ENCODE measurements around the gene ANK2. TPM values are rescaled to one million over a fixed set of nuclear protein-coding genes. Genes with fewer than 3 reads are reported as not detected.

Gene ANK2
- total RNA-seq (under 1 TPM in 4 of 5 donors, not detected in 1; 0.25 to 0.62 (median 0.31) TPM), total RNA-seq (0 to 0.59 (median 0.17) reads per million in 29 experiments)
- total RNA-seq (2013): 0.77 TPM

GRCh38 chr4:113049421-113050370 lies at the start of gene ANK2:
Gene ANK2, plus strand, starts transcription at chr4:113049653. Its CDS starts 76 bp downstream, at chr4:113049729.
- Histone ChIP-seq H3K4me3 (ENCODE audit: control insufficient read depth in 1 of 2, extremely low read depth in 1 of 2, low read length in 1 of 2) (no peak within 1 kb of the TSS), H3K9me3 (no peaks in the 10 kb centered on the region), H3K27me3 (replicated peaks in 1 of 2; ENCODE audit: control insufficient read depth in 2 of 2, extremely low read depth in 1 of 2, insufficient read depth in 2 of 2, low read length in 1 of 2) (peaks cover 0 to 6% of the 10 kb centered on the region in 2 experiments), H3K36me3 (ENCODE audit: control insufficient read depth in 2 of 2, extremely low read depth in 1 of 2, insufficient read depth in 1 of 2, low read length in 1 of 2) (no peaks in the 10 kb centered on the region), H3K27ac (ENCODE audit: low read length) (no peak within 1 kb of the TSS), H3K4me1 (ENCODE audit: control insufficient read depth in 1 of 2, extremely low read depth in 1 of 2, insufficient read depth in 2 of 2, low read length in 2 of 2) (no peaks in the 10 kb centered on the region)
- ATAC-seq (replicated peaks in 1 of 4) (no peak), DNase-seq (no peak)
- no peaks in the 10 kb centered on the region for H3K4me1 Mint-ChIP-seq
- no peaks in the 10 kb centered on the region for H3K36me3 Mint-ChIP-seq
- H3K27ac Mint-ChIP-seq: no peak within 1 kb of the TSS
- ChIA-PET POLR2A (no interaction called here), CTCF (no interaction called here)
- no peak within 1 kb of the TSS for H3K4me3 Mint-ChIP-seq
- WGBS (ENCODE audit: insufficient coverage): 51% methylated on average over 13 of the region's 20 CpGs
- peaks cover 0 to 2% of the 10 kb centered on the region in 2 donors for H3K27me3 Mint-ChIP-seq
- no peaks in the 10 kb centered on the region for H3K9me3 Mint-ChIP-seq

DNA sequence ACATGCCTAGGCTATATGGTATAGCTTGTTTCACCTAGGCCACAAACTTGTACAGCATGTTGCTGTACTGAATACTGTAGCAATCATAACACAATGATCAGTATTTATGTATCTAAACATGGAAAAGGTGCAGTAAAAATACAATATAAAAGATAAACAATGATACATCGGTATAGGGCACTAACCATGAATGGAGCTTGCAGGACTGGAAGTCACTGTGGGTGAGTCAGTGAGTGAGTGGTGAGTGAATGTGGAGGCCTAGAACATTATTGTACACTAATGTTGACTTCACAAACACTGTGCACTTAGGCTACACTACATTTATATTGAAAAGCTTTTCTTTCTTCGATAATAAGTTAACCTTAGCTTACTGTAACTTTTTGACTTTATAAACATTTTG lies 45.6 kb upstream of the ANK2 start:
- no peaks in the 10 kb centered on the region for H3K36me3 ChIP-seq (ENCODE audit: control insufficient read depth in 2 of 2, extremely low read depth in 1 of 2, insufficient read depth in 1 of 2, low read length in 1 of 2)
- Mint-ChIP-seq H3K36me3 (no peaks in the 10 kb centered on the region), H3K27ac (no peak overlapping the region), H3K9me3 (peaks cover 0 to 5% (median 4%) of the 10 kb centered on the region in 3 donors), H3K27me3 (no peaks in the 10 kb centered on the region), H3K4me1 (no peaks in the 10 kb centered on the region), H3K4me3 (no peak overlapping the region)
- no peak for DNase-seq
- ChIA-PET POLR2A (no interaction called here), CTCF (no interaction called here)
- no peak for ATAC-seq (replicated peaks in 1 of 4)
- WGBS (ENCODE audit: insufficient coverage): no CpG with 5 or more reads among the region's 2 CpGs
- no peaks in the 10 kb centered on the region for H3K9me3 ChIP-seq
- no peak overlapping the region for H3K4me3 ChIP-seq (ENCODE audit: control insufficient read depth in 1 of 2, extremely low read depth in 1 of 2, low read length in 1 of 2)
- no peaks in the 10 kb centered on the region for H3K27me3 ChIP-seq (replicated peaks in 1 of 2; ENCODE audit: control insufficient read depth in 2 of 2, extremely low read depth in 1 of 2, insufficient read depth in 2 of 2, low read length in 1 of 2)
- H3K4me1 ChIP-seq (ENCODE audit: control insufficient read depth in 1 of 2, extremely low read depth in 1 of 2, insufficient read depth in 2 of 2, low read length in 2 of 2): no peaks in the 10 kb centered on the region
- H3K27ac ChIP-seq (ENCODE audit: low read length): no peak overlapping the region

DNA sequence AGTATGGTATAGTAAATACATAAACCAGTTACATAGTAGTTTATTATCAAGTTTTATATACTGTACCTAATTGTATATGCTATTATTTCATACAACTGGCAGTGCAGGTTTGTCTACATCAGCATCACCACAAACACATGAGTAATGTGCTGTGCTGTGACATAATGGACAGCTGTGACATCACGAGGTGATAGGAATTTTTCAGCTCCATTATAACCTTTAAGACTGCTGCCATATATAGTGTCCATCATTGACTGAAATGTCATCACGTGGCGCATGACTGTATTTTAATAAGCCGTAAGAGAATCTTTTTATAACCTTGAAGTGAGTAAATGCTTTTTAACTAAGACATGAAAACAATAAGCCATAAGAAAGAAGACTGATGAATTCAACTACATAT lies 44.8 kb upstream of the ANK2 start:
- H3K27ac ChIP-seq (ENCODE audit: low read length): no peak overlapping the region
- ChIA-PET CTCF (no interaction called here), POLR2A (no interaction called here)
- H3K27me3 Mint-ChIP-seq: no peaks in the 10 kb centered on the region
- H3K4me1 ChIP-seq (ENCODE audit: control insufficient read depth in 1 of 2, extremely low read depth in 1 of 2, insufficient read depth in 2 of 2, low read length in 2 of 2): no peaks in the 10 kb centered on the region
- H3K36me3 Mint-ChIP-seq: no peaks in the 10 kb centered on the region
- H3K4me3 ChIP-seq (ENCODE audit: control insufficient read depth in 1 of 2, extremely low read depth in 1 of 2, low read length in 1 of 2): no peak overlapping the region
- ATAC-seq (replicated peaks in 1 of 4) (no peak), DNase-seq (no peak)
- peaks cover 0 to 5% (median 4%) of the 10 kb centered on the region in 3 donors for H3K9me3 Mint-ChIP-seq
- H3K4me3 Mint-ChIP-seq: no peak overlapping the region
- no peaks in the 10 kb centered on the region for H3K4me1 Mint-ChIP-seq
- H3K9me3 ChIP-seq: no peaks in the 10 kb centered on the region
- no peaks in the 10 kb centered on the region for H3K27me3 ChIP-seq (replicated peaks in 1 of 2; ENCODE audit: control insufficient read depth in 2 of 2, extremely low read depth in 1 of 2, insufficient read depth in 2 of 2, low read length in 1 of 2)
- H3K27ac Mint-ChIP-seq: no peak overlapping the region
- WGBS (ENCODE audit: insufficient coverage): no CpG with 5 or more reads among the region's 4 CpGs
- H3K36me3 ChIP-seq (ENCODE audit: control insufficient read depth in 2 of 2, extremely low read depth in 1 of 2, insufficient read depth in 1 of 2, low read length in 1 of 2): no peaks in the 10 kb centered on the region

DNA sequence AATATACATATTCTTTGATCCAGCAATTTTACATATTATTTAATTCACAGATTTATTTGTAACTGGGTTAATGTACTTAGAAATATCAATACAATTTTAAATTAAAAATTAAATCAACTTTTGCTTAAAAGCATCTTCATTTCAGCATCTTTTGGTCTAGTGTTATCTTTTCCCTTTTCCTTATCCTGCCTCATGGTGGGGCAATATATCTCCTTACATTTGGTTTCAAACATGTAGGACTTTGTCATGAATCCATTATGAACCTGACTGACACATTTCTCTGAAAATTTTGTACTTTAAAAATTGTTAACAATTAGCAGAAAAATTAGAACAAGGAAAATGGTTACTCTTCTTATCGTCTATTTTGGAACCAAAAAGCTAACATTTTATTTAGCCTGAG lies 42.8 kb upstream of the ANK2 start:
- Mint-ChIP-seq H3K36me3 (no peaks in the 10 kb centered on the region), H3K9me3 (peaks cover 0 to 5% (median 4%) of the 10 kb centered on the region in 3 donors), H3K4me3 (no peak overlapping the region), H3K4me1 (no peaks in the 10 kb centered on the region), H3K27me3 (no peaks in the 10 kb centered on the region), H3K27ac (no peak overlapping the region)
- Histone ChIP-seq H3K4me1 (ENCODE audit: control insufficient read depth in 1 of 2, extremely low read depth in 1 of 2, insufficient read depth in 2 of 2, low read length in 2 of 2) (no peaks in the 10 kb centered on the region), H3K36me3 (ENCODE audit: control insufficient read depth in 2 of 2, extremely low read depth in 1 of 2, insufficient read depth in 1 of 2, low read length in 1 of 2) (no peaks in the 10 kb centered on the region), H3K27me3 (replicated peaks in 1 of 2; ENCODE audit: control insufficient read depth in 2 of 2, extremely low read depth in 1 of 2, insufficient read depth in 2 of 2, low read length in 1 of 2) (no peaks in the 10 kb centered on the region), H3K4me3 (ENCODE audit: control insufficient read depth in 1 of 2, extremely low read depth in 1 of 2, low read length in 1 of 2) (no peak overlapping the region), H3K27ac (ENCODE audit: low read length) (no peak overlapping the region), H3K9me3 (no peaks in the 10 kb centered on the region)
- ChIA-PET POLR2A (interaction anchor here in 1 of 2 donors (0.6 kb wide), 2 partner anchors 28 to 159 kb away, joined by 3 read pairs; no protein-coding TSS in a partner anchor), CTCF (no interaction called here)
- no peak for DNase-seq
- no CpG with 5 or more reads among the region's 1 CpG for WGBS (ENCODE audit: insufficient coverage)
- no peak for ATAC-seq (replicated peaks in 1 of 4)

GRCh38 chr4:113007151-113007550 lies 42.3 kb upstream of the ANK2 start:
- H3K36me3 Mint-ChIP-seq: no peaks in the 10 kb centered on the region
- WGBS (ENCODE audit: insufficient coverage): 60% methylated on average over 1 of the region's 5 CpGs
- DNase-seq (no peak), ATAC-seq (replicated peaks in 1 of 4) (no peak)
- POLR2A ChIA-PET: no interaction called here
- no peak overlapping the region for H3K4me3 ChIP-seq (ENCODE audit: control insufficient read depth in 1 of 2, extremely low read depth in 1 of 2, low read length in 1 of 2)
- CTCF ChIA-PET: interaction anchor here in 1 of 2 donors (0.5 kb wide), 1 partner anchor 499 kb away, joined by 3 read pairs; no protein-coding TSS in a partner anchor
- H3K27ac ChIP-seq (ENCODE audit: low read length): no peak overlapping the region
- H3K4me3 Mint-ChIP-seq: no peak overlapping the region
- H3K9me3 ChIP-seq: no peaks in the 10 kb centered on the region
- peaks cover 0 to 5% (median 4%) of the 10 kb centered on the region in 3 donors for H3K9me3 Mint-ChIP-seq
- H3K4me1 ChIP-seq (ENCODE audit: control insufficient read depth in 1 of 2, extremely low read depth in 1 of 2, insufficient read depth in 2 of 2, low read length in 2 of 2): no peaks in the 10 kb centered on the region
- H3K27me3 Mint-ChIP-seq: no peaks in the 10 kb centered on the region
- H3K4me1 Mint-ChIP-seq: no peaks in the 10 kb centered on the region
- H3K27ac Mint-ChIP-seq: no peak overlapping the region
- no peaks in the 10 kb centered on the region for H3K36me3 ChIP-seq (ENCODE audit: control insufficient read depth in 2 of 2, extremely low read depth in 1 of 2, insufficient read depth in 1 of 2, low read length in 1 of 2)
- no peaks in the 10 kb centered on the region for H3K27me3 ChIP-seq (replicated peaks in 1 of 2; ENCODE audit: control insufficient read depth in 2 of 2, extremely low read depth in 1 of 2, insufficient read depth in 2 of 2, low read length in 1 of 2)

DNA sequence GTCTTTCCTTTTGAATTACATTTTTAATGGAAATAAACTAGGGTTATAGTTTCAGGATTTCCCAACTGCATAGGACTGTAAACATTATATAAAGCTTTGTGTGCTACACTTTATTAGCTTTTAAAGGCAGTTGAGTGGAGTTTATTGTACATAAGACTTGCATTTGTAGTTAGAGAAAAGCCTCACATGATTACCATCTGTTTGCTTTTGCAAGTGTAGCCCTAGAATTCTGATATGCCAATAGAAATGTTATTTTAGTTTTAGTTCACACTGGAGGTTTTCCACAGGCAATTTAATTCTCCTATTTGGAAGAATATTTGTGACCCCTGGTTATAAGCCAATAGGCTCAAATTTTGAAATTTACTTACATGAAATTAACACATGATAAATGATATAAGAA lies 41.3 kb upstream of the ANK2 start:
- Histone ChIP-seq H3K36me3 (ENCODE audit: control insufficient read depth in 2 of 2, extremely low read depth in 1 of 2, insufficient read depth in 1 of 2, low read length in 1 of 2) (no peaks in the 10 kb centered on the region), H3K4me1 (ENCODE audit: control insufficient read depth in 1 of 2, extremely low read depth in 1 of 2, insufficient read depth in 2 of 2, low read length in 2 of 2) (no peaks in the 10 kb centered on the region), H3K4me3 (ENCODE audit: control insufficient read depth in 1 of 2, extremely low read depth in 1 of 2, low read length in 1 of 2) (no peak overlapping the region), H3K27ac (ENCODE audit: low read length) (no peak overlapping the region), H3K27me3 (replicated peaks in 1 of 2; ENCODE audit: control insufficient read depth in 2 of 2, extremely low read depth in 1 of 2, insufficient read depth in 2 of 2, low read length in 1 of 2) (no peaks in the 10 kb centered on the region), H3K9me3 (no peaks in the 10 kb centered on the region)
- Mint-ChIP-seq H3K4me3 (no peak overlapping the region), H3K27ac (no peak overlapping the region), H3K9me3 (no peaks in the 10 kb centered on the region), H3K4me1 (no peaks in the 10 kb centered on the region), H3K27me3 (no peaks in the 10 kb centered on the region), H3K36me3 (no peaks in the 10 kb centered on the region)
- POLR2A ChIA-PET: no interaction called here
- DNase-seq: no peak
- no peak for ATAC-seq (replicated peaks in 1 of 4)
- CTCF ChIA-PET: interaction anchor here in 1 of 2 donors (0.6 kb wide), 1 partner anchor 83 kb away, joined by 3 read pairs; no protein-coding TSS in a partner anchor
